HepG2 (cell line): Measurements from ENCODE around the gene ECD. TPM values are rescaled to one million over a fixed set of nuclear protein-coding genes. Genes with fewer than 3 reads are reported as not detected.

Source experiments
- ADNP ChIP-seq: sonication (generic); formaldehyde crosslinking; IDR thresholded peaks from 2 replicates; pipeline ENCODE4 v1.4.0; 2020; ENCODE audit warnings: missing genetic modification reagents
- DR1 ChIP-seq: sonication (generic); formaldehyde crosslinking; IDR thresholded peaks from 2 replicates; pipeline ENCODE4 v1.8.0; 2021; ENCODE audit warnings: mild to moderate bottlenecking, missing genetic modification reagents, inconsistent platforms
- GATAD2A ChIP-seq: IDR thresholded peaks from 2 replicates; pipeline ENCODE4 v1.6.1; 2016
- HES4 ChIP-seq: sonication (generic); formaldehyde crosslinking; IDR thresholded peaks from 2 replicates; pipeline ENCODE4 v1.9.0; 2021; ENCODE audit warnings: mild to moderate bottlenecking, missing genetic modification reagents, borderline replicate concordance
- JARID2 ChIP-seq: sonication (generic); formaldehyde crosslinking; IDR thresholded peaks from 2 replicates; pipeline ENCODE4 v1.8.1; 2023; ENCODE audit warnings: missing genetic modification reagents, inconsistent platforms; ENCODE audit not compliant: insufficient replicate concordance
- MIER3 ChIP-seq: IDR thresholded peaks from 2 replicates; pipeline ENCODE4 v1.6.1; 2016; ENCODE audit warnings: missing compliant biosample characterization, borderline replicate concordance
- NFKB2 ChIP-seq: sonication (generic); formaldehyde crosslinking; IDR thresholded peaks from 2 replicates; pipeline ENCODE4 v1.4.0; 2020; ENCODE audit warnings: missing genetic modification reagents, borderline replicate concordance
- PLSCR1 ChIP-seq: sonication (generic); formaldehyde crosslinking; IDR thresholded peaks from 2 replicates; pipeline ENCODE4 v1.5.0; 2020; ENCODE audit warnings: missing genetic modification reagents, mild to moderate bottlenecking, borderline replicate concordance
- POLR2A ChIP-seq, 2 experiments: IDR thresholded peaks; 2 replicates each; pipeline ENCODE4 v1.6.1; 2011; ENCODE audit warnings: low read depth in 2 of 2, low read length in 2 of 2, mild to moderate bottlenecking in 1 of 2, moderate library complexity in 1 of 2; ENCODE audit not compliant: insufficient read depth in 1 of 2
- RARG ChIP-seq: sonication (generic); formaldehyde crosslinking; IDR thresholded peaks from 2 replicates; pipeline ENCODE4 v1.4.0; 2020; ENCODE audit warnings: low read depth, mild to moderate bottlenecking, missing genetic modification reagents
- SNRNP70 ChIP-seq: fragments of 200-400 bp; formaldehyde crosslinking; IDR thresholded peaks from 2 replicates; pipeline ENCODE4 v1.6.1; 2017; ENCODE audit warnings: mild to moderate bottlenecking, low read depth, low read length, moderate library complexity
- SP4 ChIP-seq: sonication (generic); formaldehyde crosslinking; IDR thresholded peaks from 2 replicates; pipeline ENCODE4 v1.8.1; 2023; ENCODE audit warnings: mild to moderate bottlenecking, missing genetic modification reagents
- TAF15 ChIP-seq: fragments of 200-400 bp; formaldehyde crosslinking; IDR thresholded peaks from one replicate; pipeline ENCODE4 v1.6.1; 2018; ENCODE audit warnings: mild to moderate bottlenecking, low read depth, low read length; ENCODE audit not compliant: poor library complexity, severe bottlenecking
- THYN1 ChIP-seq: sonication (generic); formaldehyde crosslinking; IDR thresholded peaks from 2 replicates; pipeline ENCODE4 v1.8.1; 2023; ENCODE audit warnings: low read depth, mild to moderate bottlenecking, moderate library complexity, missing genetic modification reagents, borderline replicate concordance
- TOPORS ChIP-seq: sonication (generic); formaldehyde crosslinking; IDR thresholded peaks from 2 replicates; pipeline ENCODE4 v1.8.0; 2023; ENCODE audit warnings: mild to moderate bottlenecking, missing genetic modification reagents
- TSC22D2 ChIP-seq: sonication (generic); formaldehyde crosslinking; IDR thresholded peaks from 2 replicates; pipeline ENCODE4 v1.5.1; 2020; ENCODE audit warnings: missing genetic modification reagents, mild to moderate bottlenecking, borderline replicate concordance
- ZBTB43 ChIP-seq: sonication (generic); formaldehyde crosslinking; conservative IDR thresholded peaks from 2 replicates; pipeline ENCODE4 v1.4.0; 2020; ENCODE audit warnings: missing genetic modification reagents
- ZFAT ChIP-seq: sonication (generic); formaldehyde crosslinking; conservative IDR thresholded peaks from 2 replicates; pipeline ENCODE4 v1.8.1; 2023; ENCODE audit warnings: missing genetic modification reagents, inconsistent platforms
- ZFP37 ChIP-seq: sonication (generic); formaldehyde crosslinking; IDR thresholded peaks from 2 replicates; pipeline ENCODE4 v1.4.0; 2020; ENCODE audit warnings: missing genetic modification reagents, borderline replicate concordance
- ZNF20 ChIP-seq: sonication (generic); formaldehyde crosslinking; IDR thresholded peaks from 2 replicates; pipeline ENCODE4 v1.4.0; 2020; ENCODE audit warnings: mild to moderate bottlenecking, moderate library complexity, missing genetic modification reagents
- ZNF512B ChIP-seq: sonication (generic); formaldehyde crosslinking; IDR thresholded peaks from 2 replicates; pipeline ENCODE4 v1.5.1; 2020; ENCODE audit warnings: missing genetic modification reagents, mild to moderate bottlenecking, borderline replicate concordance
- ZNF614 ChIP-seq: IDR thresholded peaks from 2 replicates; pipeline ENCODE4 v1.6.1; 2018; ENCODE audit warnings: missing biosample characterization, missing genetic modification reagents, inconsistent platforms, borderline replicate concordance
- ZNF83 ChIP-seq: sonication (generic); formaldehyde crosslinking; IDR thresholded peaks from 2 replicates; pipeline ENCODE4 v1.4.0; 2020; ENCODE audit warnings: missing genetic modification reagents, mild to moderate bottlenecking, borderline replicate concordance
- polyA plus RNA-seq, 8 experiments: library from polyadenylated mRNA; depleted of rRNA in 3 of 8; stranded (reverse) in 7 of 8; unstranded in 1 of 8; fragments of >200 nt; fragmentation: Illumina TruSeq in 4 of 8; extraction: Trizol in 4 of 8; gene quantifications; 2 replicates each; pipeline versions ENCODE4 v1.2.1 to v1.2.3, GENCODE V29; 2011 to 2016; ENCODE audit warnings: low read depth in 4 of 8, missing spikeins in 1 of 8, mixed read lengths in 1 of 8; ENCODE audit not compliant: insufficient read depth in 1 of 8
- total RNA-seq, 5 experiments: library from RNA; depleted of rRNA; stranded (reverse); fragments of >200 nt; fragmentation: Illumina TruSeq; extraction: Trizol; gene quantifications; 2 replicates each; pipeline ENCODE4 v1.2.3, GENCODE V29; 2016; ENCODE audit warnings: low read depth in 1 of 5
- TF ChIP-seq, protein P1 (sequence below): IDR thresholded peaks from 2 replicates; pipeline ENCODE4 v1.6.1; 2016; ENCODE audit warnings: missing compliant biosample characterization, missing genetic modification reagents, borderline replicate concordance

The ECD gene
- total and polyA plus RNA-seq, 2 of the 13 experiments (the other 11 are each of a cell fraction or from before 2014, with no cell fraction given) = 21.5 to 27.6 TPM

DNA sequence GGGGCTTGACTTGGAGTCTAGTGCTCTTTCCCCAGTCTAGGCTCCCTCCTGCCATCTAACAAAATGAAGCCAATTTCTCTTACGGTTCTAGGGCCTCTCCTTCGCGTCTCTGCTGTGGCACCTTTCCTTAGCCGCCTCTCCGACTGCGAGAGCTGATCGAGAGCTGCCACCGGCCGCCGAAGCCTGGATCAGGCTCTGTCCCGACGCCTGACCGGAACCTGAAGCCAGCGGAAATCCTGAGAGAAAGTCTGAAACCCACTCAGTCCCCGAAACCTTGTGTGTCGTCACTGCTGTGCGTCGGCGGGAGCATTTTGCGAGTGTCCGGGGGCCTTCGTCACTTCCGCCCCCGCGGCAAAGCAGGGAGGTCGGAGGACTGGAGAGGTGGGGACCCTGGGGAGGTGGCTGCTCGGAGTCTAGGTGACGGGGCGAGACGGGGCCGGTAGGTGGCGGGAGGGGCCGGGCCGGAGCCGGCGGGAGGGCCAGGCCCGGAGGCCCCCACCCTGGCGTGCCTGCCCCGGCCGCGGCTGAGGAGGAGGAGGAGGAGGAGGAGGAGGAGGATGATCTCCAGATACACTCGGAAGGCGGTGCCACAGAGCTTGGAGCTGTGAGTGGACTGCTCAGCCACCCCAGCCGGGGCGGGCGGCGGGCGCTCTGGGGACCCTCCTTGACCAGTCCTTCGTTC lies at the start of gene ECD, which contains the start of gene FAM149B1 (continued):
- TF ChIP-seq ZBTB43 (CRISPR knock-in tag) = 0 out of 2 replicates have a peak, but pooled peaks have one; percentile 24
- TF ChIP-seq ZNF83 (CRISPR knock-in tag) = no peak
- TF ChIP-seq TOPORS (CRISPR knock-in tag) = peak; percentile 79; the same call in 1 of the 2 replicates
- no peak for TF ChIP-seq HES4 (CRISPR knock-in tag)
- peak; percentile 79; the same call in 1 of the 2 replicates for TF ChIP-seq ZNF512B (CRISPR knock-in tag)
- TF ChIP-seq ZNF20 = no peak
- peak; percentile 74; the same call in 1 of the 2 replicates for TF ChIP-seq SP4 (CRISPR knock-in tag)
- TF ChIP-seq ZFP37 (CRISPR knock-in tag) = no peak
- TF ChIP-seq, protein P1, sequence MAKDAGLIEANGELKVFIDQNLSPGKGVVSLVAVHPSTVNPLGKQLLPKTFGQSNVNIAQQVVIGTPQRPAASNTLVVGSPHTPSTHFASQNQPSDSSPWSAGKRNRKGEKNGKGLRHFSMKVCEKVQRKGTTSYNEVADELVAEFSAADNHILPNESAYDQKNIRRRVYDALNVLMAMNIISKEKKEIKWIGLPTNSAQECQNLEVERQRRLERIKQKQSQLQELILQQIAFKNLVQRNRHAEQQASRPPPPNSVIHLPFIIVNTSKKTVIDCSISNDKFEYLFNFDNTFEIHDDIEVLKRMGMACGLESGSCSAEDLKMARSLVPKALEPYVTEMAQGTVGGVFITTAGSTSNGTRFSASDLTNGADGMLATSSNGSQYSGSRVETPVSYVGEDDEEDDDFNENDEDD (CRISPR knock-in tag) = peak; percentile 54; the same call in 1 of the 2 replicates
- TF ChIP-seq TAF15 = peak; percentile 76
- peak; percentile 81; the same call in 1 of the 2 replicates for TF ChIP-seq TSC22D2 (CRISPR knock-in tag)
- TF ChIP-seq RARG = no peak
- TF ChIP-seq MIER3 (CRISPR knock-in tag) = peak; percentile 84; the same call in 1 of the 2 replicates
- peak; percentile 92 to 93 for TF ChIP-seq POLR2A (IDR thresholded peaks at IDR 0.05; ENCODE audit: insufficient read depth in 1 of 2, low read depth in 2 of 2, low read length in 2 of 2)
- TF ChIP-seq ZNF614 (CRISPR knock-in tag) = peak; percentile 73; the same call in 1 of the 2 replicates
- TF ChIP-seq GATAD2A (CRISPR knock-in tag) = peak; percentile 67; the same call in 1 of the 2 replicates
- peak; percentile 88; the same call in 1 of the 2 replicates for TF ChIP-seq NFKB2 (CRISPR knock-in tag)
- TF ChIP-seq THYN1 (CRISPR knock-in tag) = no peak
- no peak for TF ChIP-seq DR1
- no peak for TF ChIP-seq PLSCR1
- no peak for TF ChIP-seq SNRNP70
- no peak for TF ChIP-seq ADNP
- TF ChIP-seq ZFAT (CRISPR knock-in tag) = no peak
- TF ChIP-seq JARID2 (CRISPR knock-in tag) = no peak
